Tibial nerve (tissue), 3 donors: ENCODE measurements around the gene ABCA13.

Source experiments
- POLR2A ChIP-seq, 2 donors: fragments of 450-650 bp; IDR thresholded peaks; one replicate each; pipeline ENCODE4 v1.6.1; 2017; ENCODE audit warnings: antibody characterized with exemption in 2 of 2, mild to moderate bottlenecking in 2 of 2, moderate library complexity in 2 of 2
- TF ChIP-seq, protein P1 (sequence below), 5 experiments: fragments of 200-600 bp in 3 of 5; fragments of 450-650 bp in 2 of 5; sonication (generic) in 3 of 5; IDR thresholded peaks; one replicate each; pipeline ENCODE4 v1.5.1; 2016 to 2019; ENCODE audit warnings: antibody characterized with exemption in 5 of 5, mild to moderate bottlenecking in 3 of 5, moderate library complexity in 2 of 5

DNA sequence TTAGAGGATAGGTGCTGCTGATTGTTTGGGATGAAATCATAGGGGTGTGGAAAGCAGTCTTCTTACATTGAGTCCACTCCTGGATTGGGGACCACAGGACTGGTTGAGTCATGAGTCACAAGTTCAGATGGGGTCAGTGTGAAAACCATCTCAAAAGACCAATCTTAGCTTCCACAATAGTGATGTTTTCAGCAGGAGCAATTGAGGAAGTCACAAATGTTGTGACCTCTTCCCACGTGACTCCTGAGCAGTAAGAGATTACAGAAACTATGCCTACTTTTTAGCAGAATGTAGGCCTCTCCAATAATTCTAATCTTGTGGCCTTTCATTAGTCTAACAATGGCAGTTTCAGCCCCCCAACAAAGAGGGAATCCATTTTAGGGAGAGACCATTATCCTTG lies 496.1 kb downstream of the ABCA13 start:
- TF ChIP-seq, protein P1, sequence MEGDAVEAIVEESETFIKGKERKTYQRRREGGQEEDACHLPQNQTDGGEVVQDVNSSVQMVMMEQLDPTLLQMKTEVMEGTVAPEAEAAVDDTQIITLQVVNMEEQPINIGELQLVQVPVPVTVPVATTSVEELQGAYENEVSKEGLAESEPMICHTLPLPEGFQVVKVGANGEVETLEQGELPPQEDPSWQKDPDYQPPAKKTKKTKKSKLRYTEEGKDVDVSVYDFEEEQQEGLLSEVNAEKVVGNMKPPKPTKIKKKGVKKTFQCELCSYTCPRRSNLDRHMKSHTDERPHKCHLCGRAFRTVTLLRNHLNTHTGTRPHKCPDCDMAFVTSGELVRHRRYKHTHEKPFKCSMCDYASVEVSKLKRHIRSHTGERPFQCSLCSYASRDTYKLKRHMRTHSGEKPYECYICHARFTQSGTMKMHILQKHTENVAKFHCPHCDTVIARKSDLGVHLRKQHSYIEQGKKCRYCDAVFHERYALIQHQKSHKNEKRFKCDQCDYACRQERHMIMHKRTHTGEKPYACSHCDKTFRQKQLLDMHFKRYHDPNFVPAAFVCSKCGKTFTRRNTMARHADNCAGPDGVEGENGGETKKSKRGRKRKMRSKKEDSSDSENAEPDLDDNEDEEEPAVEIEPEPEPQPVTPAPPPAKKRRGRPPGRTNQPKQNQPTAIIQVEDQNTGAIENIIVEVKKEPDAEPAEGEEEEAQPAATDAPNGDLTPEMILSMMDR (IDR thresholded peaks at IDR 0.05), result no peak
- TF ChIP-seq POLR2A (IDR thresholded peaks at IDR 0.05), result no peak
